H9 (cell line): ENCODE data around the gene LAMTOR5. TPM values are rescaled to one million over a fixed set of nuclear protein-coding genes. Genes with fewer than 3 reads are reported as not detected.

Source experiments
- DNase-seq: peaks from one replicate; pipeline ENCODE4 v3.0.0-alpha.2; 2017
- H2AFZ ChIP-seq: one replicate; pipeline ENCODE4 v1.6.1; 2013; ENCODE audit warnings: mild to moderate bottlenecking, low read length, control low read depth, moderate library complexity
- H2AK5ac ChIP-seq: 2 replicates; pipeline ENCODE4 v1.6.1; 2013; ENCODE audit warnings: low read length, control low read depth, mixed read lengths; ENCODE audit not compliant: insufficient read length
- H2BK120ac ChIP-seq: one replicate; pipeline ENCODE4 v1.6.1; 2013; ENCODE audit warnings: low read depth, mild to moderate bottlenecking, low read length, control low read depth, inconsistent platforms; ENCODE audit not compliant: poor library complexity, severe bottlenecking
- H2BK12ac ChIP-seq: 2 replicates; pipeline ENCODE4 v1.6.1; 2013; ENCODE audit warnings: low read length, control low read depth, mixed read lengths, low read depth; ENCODE audit not compliant: insufficient read length
- H2BK15ac ChIP-seq: 2 replicates; pipeline ENCODE4 v1.6.1; 2013; ENCODE audit warnings: low read depth, low read length, control low read depth
- H2BK20ac ChIP-seq: one replicate; pipeline ENCODE4 v1.6.1; 2013; ENCODE audit warnings: low read depth, mild to moderate bottlenecking, low read length, control low read depth, inconsistent platforms; ENCODE audit not compliant: poor library complexity, severe bottlenecking
- H2BK5ac ChIP-seq: 2 replicates; pipeline ENCODE4 v1.6.1; 2013; ENCODE audit warnings: low read length, control low read depth, mixed read lengths; ENCODE audit not compliant: insufficient read length
- H3K14ac ChIP-seq: 2 replicates; pipeline ENCODE4 v1.6.1; 2013; ENCODE audit warnings: low read length, control low read depth; ENCODE audit not compliant: insufficient read depth
- H3K18ac ChIP-seq: 2 replicates; pipeline ENCODE4 v1.6.1; 2013; ENCODE audit warnings: low read depth, mild to moderate bottlenecking, mixed read lengths, low read length, control low read depth; ENCODE audit not compliant: insufficient read length
- H3K23ac ChIP-seq: 2 replicates; pipeline ENCODE4 v1.6.1; 2013; ENCODE audit warnings: low read length, control low read depth, mixed read lengths, low read depth; ENCODE audit not compliant: insufficient read length
- H3K23me2 ChIP-seq: 2 replicates; pipeline ENCODE4 v1.6.1; 2013; ENCODE audit warnings: low read depth, mild to moderate bottlenecking, mixed read lengths, low read length, control low read depth; ENCODE audit not compliant: insufficient read length, poor library complexity, severe bottlenecking
- H3K27ac ChIP-seq: 2 replicates; pipeline ENCODE4 v1.5.1; 2013; ENCODE audit warnings: low read length, control low read depth, mixed read lengths, low read depth; ENCODE audit not compliant: insufficient read length
- H3K27me3 ChIP-seq: 2 replicates; pipeline ENCODE4 v1.6.1; 2013; ENCODE audit warnings: low read length, control low read depth, inconsistent platforms; ENCODE audit not compliant: insufficient read depth
- H3K4ac ChIP-seq: 2 replicates; pipeline ENCODE4 v1.6.1; 2013; ENCODE audit warnings: low read depth, mild to moderate bottlenecking, control low read depth, inconsistent platforms, low read length, moderate library complexity
- H3K4me1 ChIP-seq: 2 replicates; pipeline ENCODE4 v1.6.1; 2013; ENCODE audit warnings: low read length, control low read depth, inconsistent platforms; ENCODE audit not compliant: insufficient read depth
- H3K4me2 ChIP-seq: 2 replicates; pipeline ENCODE4 v1.6.1; 2013; ENCODE audit warnings: low read length, control low read depth, mixed read lengths; ENCODE audit not compliant: insufficient read length, insufficient read depth
- H3K56ac ChIP-seq: 2 replicates; pipeline ENCODE4 v1.6.1; 2013; ENCODE audit warnings: low read depth, mild to moderate bottlenecking, mixed read lengths, low read length, control low read depth; ENCODE audit not compliant: insufficient read length
- H3K79me1 ChIP-seq: 2 replicates; pipeline ENCODE4 v1.6.1; 2013; ENCODE audit warnings: low read depth, mild to moderate bottlenecking, moderate library complexity, low read length, control low read depth, inconsistent platforms; ENCODE audit not compliant: insufficient read depth, poor library complexity, severe bottlenecking
- H3K79me2 ChIP-seq: 2 replicates; pipeline ENCODE4 v1.6.1; 2013; ENCODE audit warnings: low read length, control low read depth, inconsistent platforms; ENCODE audit not compliant: insufficient read depth
- H3K9ac ChIP-seq: 2 replicates; pipeline ENCODE4 v1.6.1; 2013; ENCODE audit warnings: low read length, control low read depth, mixed read lengths; ENCODE audit not compliant: insufficient read length; ENCODE audit errors: extremely low read depth
- H3K9me3 ChIP-seq: one replicate; pipeline ENCODE4 v1.6.1; 2013; ENCODE audit warnings: low read depth, low read length, inconsistent platforms; ENCODE audit not compliant: control insufficient read depth
- H3T11ph ChIP-seq: one replicate; pipeline ENCODE4 v1.6.1; 2013; ENCODE audit warnings: mild to moderate bottlenecking, low read length, control low read depth, inconsistent platforms
- H4K20me1 ChIP-seq: one replicate; pipeline ENCODE4 v1.6.1; 2013; ENCODE audit not compliant: control insufficient read depth, insufficient read length, insufficient read depth
- H4K5ac ChIP-seq: 2 replicates; pipeline ENCODE4 v1.6.1; 2013; ENCODE audit warnings: low read depth, mild to moderate bottlenecking, mixed read lengths, low read length, control low read depth; ENCODE audit not compliant: insufficient read length
- H4K8ac ChIP-seq: replicated peaks from 2 replicates; pipeline ENCODE4 v1.6.1; 2013; ENCODE audit warnings: low read length, control low read depth, mixed read lengths, low read depth; ENCODE audit not compliant: insufficient read length
- H4K91ac ChIP-seq: 2 replicates; pipeline ENCODE4 v1.6.1; 2013; ENCODE audit warnings: low read depth, mild to moderate bottlenecking, moderate library complexity, mixed read lengths, low read length, control low read depth; ENCODE audit not compliant: insufficient read length
- H3K27ac Mint-ChIP-seq, 3 experiments: 2 replicates in 2 of 3; 3 replicates in 1 of 3; pipeline ENCODE4 v1.8.0; 2020 to 2021; ENCODE audit warnings: mixed read lengths in 3 of 3, mild to moderate bottlenecking in 1 of 3, moderate library complexity in 1 of 3
- H3K27me3 Mint-ChIP-seq: 2 replicates; pipeline ENCODE4 v1.8.0; 2021; ENCODE audit warnings: low read depth, mild to moderate bottlenecking, moderate library complexity, mixed read lengths
- H3K36me3 Mint-ChIP-seq, 3 experiments: 2 replicates in 2 of 3; 3 replicates in 1 of 3; pipeline ENCODE4 v1.8.0; 2020 to 2021; ENCODE audit warnings: low read depth in 3 of 3, mixed read lengths in 3 of 3; ENCODE audit not compliant: insufficient read depth in 1 of 3
- H3K4me1 Mint-ChIP-seq, 2 experiments: 2 replicates each; pipeline ENCODE4 v1.8.0; 2020; ENCODE audit warnings: mixed read lengths in 2 of 2
- H3K4me3 Mint-ChIP-seq, 2 experiments: 2 replicates in 1 of 2; 3 replicates in 1 of 2; pipeline ENCODE4 v1.8.0; 2020 to 2021; ENCODE audit warnings: mild to moderate bottlenecking in 2 of 2, mixed read lengths in 2 of 2, moderate library complexity in 1 of 2
- H3K9me3 Mint-ChIP-seq, 2 experiments: 2 replicates in 1 of 2; 3 replicates in 1 of 2; pipeline ENCODE4 v1.8.0; 2020; ENCODE audit warnings: mild to moderate bottlenecking in 2 of 2, mixed read lengths in 2 of 2, moderate library complexity in 1 of 2
- CTCF ChIP-seq: fragments of 200-600 bp; sonication (generic); conservative IDR thresholded peaks from 3 replicates; pipeline ENCODE4 v1.8.0; 2021; ENCODE audit warnings: antibody characterized with exemption, mild to moderate bottlenecking
- whole genome bisulfite sequencing: extraction: QIAGEN DNeasy Blood & Tissue Kit; methylation state at CpG from one replicate; pipeline ENCODE4 v1.1.7; 2013; ENCODE audit warnings: missing lambda C conversion rate, low lambda C conversion rate, mixed read lengths; ENCODE audit not compliant: insufficient read length; ENCODE audit errors: extremely low coverage; 5-methylcytosine and 5-hydroxymethylcytosine counted together
- total RNA-seq: library from RNA; stranded (reverse); gene quantifications from 2 replicates; pipeline ENCODE4 v1.2.1, GENCODE V29; 2021

Gene LAMTOR5
- total RNA-seq, 1 experiment from 2014 or later: 108 TPM

GRCh38 chr1:110453829-110454228, 46.3 kb upstream of the LAMTOR5 start:
- no peak for DNase-seq
- Histone ChIP-seq H4K5ac (no peak overlapping the region), H3K23ac (no peak overlapping the region), H3T11ph (no peak overlapping the region), H3K4ac (no peak overlapping the region), H3K27me3 (no peaks in the 10 kb centered on the region), H3K4me2 (no peak overlapping the region), H2BK15ac (no peak overlapping the region), H3K18ac (no peak overlapping the region), H3K79me2 (no peaks in the 10 kb centered on the region), H3K4me1 (peaks cover 2% of the 10 kb centered on the region; the same call in 1 of the 2 replicates), H4K8ac (no peak overlapping the region), H2BK20ac (no peak overlapping the region), H4K20me1 (no peaks in the 10 kb centered on the region), H2BK5ac (no peak overlapping the region), H3K9me3 (no peaks in the 10 kb centered on the region), H2AFZ (no peak overlapping the region), H2AK5ac (no peak overlapping the region), H3K23me2 (no peaks in the 10 kb centered on the region), H3K27ac (no peak overlapping the region), H3K56ac (no peak overlapping the region), H2BK120ac (no peak overlapping the region), H4K91ac (no peak overlapping the region), H3K79me1 (no peaks in the 10 kb centered on the region), H2BK12ac (no peak overlapping the region), H3K14ac (no peak overlapping the region), H3K9ac (no peak overlapping the region)
- TF ChIP-seq CTCF: no peak
- Mint-ChIP-seq H3K36me3 (no peaks in the 10 kb centered on the region), H3K4me1 (peaks cover 20 to 23% of the 10 kb centered on the region in 2 experiments), H3K9me3 (no peaks in the 10 kb centered on the region), H3K27me3 (peaks cover 12% of the 10 kb centered on the region), H3K27ac (no peak overlapping the region), H3K4me3 (no peak overlapping the region)
- WGBS: no CpG with 5 or more reads among the region's 9 CpGs
